Heart left ventricle (tissue), 16 donors: ENCODE results near the gene ALCAM. TPM values are rescaled to one million over a fixed set of nuclear protein-coding genes. Genes with fewer than 3 reads are reported as not detected.

ENCODE experiments used
- ATAC-seq, 4 donors: fragments of 200-7000 bp; cut with Tn5 transposase; one replicate each; pipeline ENCODE4 v1.9.1; 2020 to 2022; ENCODE audit warnings: moderate library complexity in 4 of 4, mild to moderate bottlenecking in 3 of 4, moderate number of reproducible peaks in 1 of 4
- DNase-seq, 5 donors: peaks; one replicate each; pipeline ENCODE4 v3.0.0-alpha.2; 2020
- H3K27ac ChIP-seq, 12 donors: fragments of 200-600 bp; sonication (generic) in 4 of 12; one replicate each; pipeline versions ENCODE4 v1.5.0 to v1.8.0; 2016 to 2022; ENCODE audit warnings: mild to moderate bottlenecking in 2 of 12
- H3K27me3 ChIP-seq, 9 donors: fragments of 200-600 bp; sonication (generic) in 2 of 9; one replicate each; pipeline versions ENCODE4 v1.5.1 to v1.8.0; 2016 to 2022; ENCODE audit warnings: mild to moderate bottlenecking in 3 of 9
- H3K36me3 ChIP-seq, 9 donors: fragments of 200-600 bp; sonication (generic) in 2 of 9; one replicate each; pipeline versions ENCODE4 v1.5.0 to v1.8.0; 2018 to 2022; ENCODE audit warnings: mild to moderate bottlenecking in 2 of 9
- H3K4me1 ChIP-seq, 12 donors: fragments of 200-600 bp; sonication (generic) in 4 of 12; one replicate each; pipeline versions ENCODE4 v1.5.0 to v1.8.0; 2016 to 2022; ENCODE audit warnings: mild to moderate bottlenecking in 3 of 12
- H3K4me3 ChIP-seq, 12 donors: fragments of 200-600 bp; sonication (generic) in 4 of 12; one replicate each; pipeline versions ENCODE4 v1.5.0 to v1.8.0; 2017 to 2022; ENCODE audit warnings: mild to moderate bottlenecking in 9 of 12, moderate library complexity in 4 of 12
- H3K9me3 ChIP-seq, 12 donors: fragments of 200-600 bp; sonication (generic) in 4 of 12; one replicate each; pipeline versions ENCODE4 v1.5.0 to v1.8.0; 2016 to 2022; ENCODE audit warnings: mild to moderate bottlenecking in 1 of 12
- POLR2A ChIP-seq, 2 donors: fragments of 450-650 bp; IDR thresholded peaks; one replicate each; pipeline ENCODE4 v1.6.1; 2017; ENCODE audit warnings: antibody characterized with exemption in 2 of 2, mild to moderate bottlenecking in 2 of 2, moderate library complexity in 2 of 2
- WGBS, 4 donors: extraction: QIAGEN DNeasy Blood & Tissue Kit in 2 of 4; methylation state at CpG; one replicate each; pipeline versions ENCODE4 v1.1.5 to v1.1.7; 2013 to 2018; 5-methylcytosine and 5-hydroxymethylcytosine counted together
- intact Hi-C, 10 donors: fragments of 100-400 bp; cut with DNase I; formaldehyde crosslinking; loops; one replicate each; pipeline versions ENCODE4 v1.11.1 to v1.14.2; 2022
- polyA plus RNA-seq, 2 donors: library from polyadenylated mRNA; stranded (reverse); fragments of 200-250 nt; gene quantifications; one replicate each; pipeline ENCODE4 v1.2.3, GENCODE V29; 2013
- total RNA-seq, 9 donors: library from RNA; depleted of rRNA in 2 of 9; stranded (reverse); fragments of >200 nt in 2 of 9; fragmentation: NEBNext Ultra II Directional in 3 of 9; extraction: Animal tissue kit (Norgen Biotek cat#: 25700) in 3 of 9; gene quantifications; one replicate each; pipeline versions ENCODE4 v1.1.0 to v1.2.4, GENCODE V29; 2016 to 2023
- TF ChIP-seq, protein P1 (sequence below), 12 donors: fragments of 200-600 bp; sonication (generic) in 4 of 12; IDR thresholded peaks; one replicate each; pipeline versions ENCODE4 v1.5.0 to v1.8.0; 2018 to 2022; ENCODE audit warnings: antibody characterized with exemption in 12 of 12, mild to moderate bottlenecking in 5 of 12
- donor health status: ischemic (EF 13 %, LVEDD 7.1; RV severe dilation, severe dysfunction).
- donor health status: healthy with polysubstance abuse.
- donor health status: DM: no; HTN: yes; CAD: no.
- donor health status: DM: no; HTN: no; CAD: no.
- donor health status: ischemic (EF 25% LVEDD 6.9; RV normal size, moderate dysfunction).
- donor health status: ischemic (EF 25% LVEDD 5.7; RV mildly dilated, moderate dysfunction).
- donor health status: healthy.
- donor health status: DM: yes; HTN: yes; CAD: no.
- donor health status: ischemic (EF 35%, LVEDD 5.7; RV mildly dilated, moderate dysfunction).
- donor health status: nonischemic (EF 11% LVEDD 7.7; RV severe dilation, severe dysfunction).
- donor health status: DM: yes; HTN: yes; CAD: no.
- donor health status: PGD.
- donor health status: ischemic (EF 29% LVEDD 5.4; RV normal size, mild dysfunction).
- donor health status: nonischemic (EF 23%, LVEDD 6.1; RV moderate dilation, normal function).

The ALCAM gene
- total and polyA plus RNA-seq, 11 donors: 0.91 to 19.9 (median 5.5) TPM

DNA sequence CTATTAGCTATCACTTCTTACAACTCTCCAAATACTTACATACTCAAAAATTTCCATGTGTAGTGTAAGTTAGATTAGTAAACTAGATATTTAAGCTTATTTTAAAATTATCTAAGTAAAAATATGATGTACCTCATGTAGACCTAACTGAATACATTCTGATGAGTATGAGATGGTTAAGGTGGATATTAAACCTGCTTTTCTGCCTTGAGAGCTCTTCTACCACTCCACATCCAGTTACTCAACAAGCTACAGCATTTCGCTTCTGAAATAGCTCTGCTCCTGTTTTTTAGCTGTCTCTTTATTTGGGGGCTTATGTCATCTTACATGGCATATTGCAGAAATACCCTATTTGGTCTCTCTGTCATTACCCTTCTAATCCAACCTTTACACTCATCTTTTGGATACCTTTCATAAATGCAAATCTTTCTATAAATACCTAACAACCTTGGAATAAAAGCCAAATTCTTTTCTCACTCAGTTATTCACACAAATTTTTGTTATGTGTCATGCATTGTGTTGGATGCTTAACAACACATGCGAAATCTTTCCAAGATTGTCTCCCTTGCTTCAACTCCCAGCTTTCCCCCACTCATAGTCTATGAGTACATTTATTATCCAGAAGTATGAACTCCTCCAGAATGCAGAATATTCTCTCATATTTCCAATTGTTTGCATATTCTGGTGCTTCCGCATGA lies 92.0 kb downstream of the ALCAM start:
- Histone ChIP-seq H3K27me3 (no peaks in the 10 kb centered on the region), H3K9me3 (peaks cover 0 to under 1% (median 0%) of the 10 kb centered on the region in 12 donors), H3K27ac (no peak overlapping the region), H3K4me1 (peaks cover 0 to 7% (median 0%) of the 10 kb centered on the region in 12 donors), H3K36me3 (no peaks in the 10 kb centered on the region), H3K4me3 (no peak overlapping the region)
- TF ChIP-seq, protein P1, sequence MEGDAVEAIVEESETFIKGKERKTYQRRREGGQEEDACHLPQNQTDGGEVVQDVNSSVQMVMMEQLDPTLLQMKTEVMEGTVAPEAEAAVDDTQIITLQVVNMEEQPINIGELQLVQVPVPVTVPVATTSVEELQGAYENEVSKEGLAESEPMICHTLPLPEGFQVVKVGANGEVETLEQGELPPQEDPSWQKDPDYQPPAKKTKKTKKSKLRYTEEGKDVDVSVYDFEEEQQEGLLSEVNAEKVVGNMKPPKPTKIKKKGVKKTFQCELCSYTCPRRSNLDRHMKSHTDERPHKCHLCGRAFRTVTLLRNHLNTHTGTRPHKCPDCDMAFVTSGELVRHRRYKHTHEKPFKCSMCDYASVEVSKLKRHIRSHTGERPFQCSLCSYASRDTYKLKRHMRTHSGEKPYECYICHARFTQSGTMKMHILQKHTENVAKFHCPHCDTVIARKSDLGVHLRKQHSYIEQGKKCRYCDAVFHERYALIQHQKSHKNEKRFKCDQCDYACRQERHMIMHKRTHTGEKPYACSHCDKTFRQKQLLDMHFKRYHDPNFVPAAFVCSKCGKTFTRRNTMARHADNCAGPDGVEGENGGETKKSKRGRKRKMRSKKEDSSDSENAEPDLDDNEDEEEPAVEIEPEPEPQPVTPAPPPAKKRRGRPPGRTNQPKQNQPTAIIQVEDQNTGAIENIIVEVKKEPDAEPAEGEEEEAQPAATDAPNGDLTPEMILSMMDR (IDR thresholded peaks at IDR 0.05): no peak
- TF ChIP-seq POLR2A (IDR thresholded peaks at IDR 0.05): no peak
- DNase-seq (no peak), ATAC-seq (no peak)
- intact Hi-C loops: no loop called here
- 73 to 83% (median 81%) methylated on average over 3 of the region's 3 CpGs for WGBS, 4 donors

DNA sequence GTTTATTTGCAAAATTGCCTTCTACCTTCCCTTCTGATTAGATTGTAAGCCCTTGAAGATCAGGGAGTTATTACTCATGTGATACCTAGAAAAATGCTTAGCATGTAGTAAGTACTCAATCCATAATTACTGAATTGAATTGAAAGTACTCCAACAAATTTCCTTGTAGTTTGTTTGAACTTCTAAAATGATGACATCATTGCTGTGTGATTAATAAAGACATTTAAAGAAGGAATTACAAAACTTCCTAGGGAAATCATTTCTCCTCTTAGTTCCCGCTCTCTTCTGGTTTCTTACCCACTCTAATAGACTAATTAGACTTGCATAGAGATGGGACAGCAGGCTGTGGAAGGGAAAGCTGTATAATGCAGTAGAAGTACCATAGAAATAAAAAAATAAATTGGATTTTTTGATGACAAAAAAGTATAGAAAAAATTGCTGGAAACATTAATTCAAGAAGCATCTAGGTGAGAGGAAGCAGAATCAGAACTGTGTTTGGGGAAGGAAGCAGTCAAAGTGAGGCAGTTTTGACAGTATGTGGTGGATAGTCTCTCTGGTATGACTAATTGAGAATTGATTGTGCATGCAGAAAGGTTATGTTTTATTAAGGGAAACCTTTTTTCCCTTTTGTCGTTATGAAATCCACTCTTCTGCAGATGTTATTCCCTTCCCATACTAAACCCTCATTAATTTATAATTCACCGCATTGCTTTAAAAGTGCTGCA lies 93.0 kb downstream of the ALCAM start:
- Histone ChIP-seq H3K4me1 (peaks cover 0 to 7% (median 0%) of the 10 kb centered on the region in 12 donors), H3K27me3 (no peaks in the 10 kb centered on the region), H3K36me3 (no peaks in the 10 kb centered on the region), H3K4me3 (no peak overlapping the region), H3K27ac (no peak overlapping the region), H3K9me3 (no peaks in the 10 kb centered on the region)
- intact Hi-C loops: no loop called here
- DNase-seq: no peak
- no peak for ATAC-seq
- no peak for TF ChIP-seq POLR2A (IDR thresholded peaks at IDR 0.05)
- TF ChIP-seq, protein P1 (IDR thresholded peaks at IDR 0.05): no peak
- WGBS, 4 donors: 74 to 81% (median 79%) methylated on average over 3 of the region's 3 CpGs

DNA sequence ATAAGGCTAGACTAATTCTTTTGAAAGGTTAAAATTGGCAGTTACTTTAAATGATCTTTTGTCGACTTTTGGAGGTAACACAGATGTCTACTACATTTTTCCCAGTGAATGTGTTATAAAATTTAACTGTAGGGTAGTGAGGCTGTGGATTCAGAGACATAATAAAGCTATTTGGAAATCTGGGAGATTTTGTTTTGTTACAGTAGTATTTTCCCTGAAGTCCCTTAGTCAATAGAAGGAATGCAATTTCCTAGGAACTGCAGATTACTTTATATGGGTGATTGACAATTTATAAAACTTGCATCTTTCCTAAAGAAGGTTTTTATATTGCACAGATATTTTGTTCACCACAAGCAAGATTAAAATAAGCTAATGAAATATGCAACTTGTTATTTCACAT lies 96.9 kb downstream of the ALCAM start:
- Histone ChIP-seq H3K27me3 (no peaks in the 10 kb centered on the region), H3K9me3 (no peaks in the 10 kb centered on the region), H3K27ac (no peak overlapping the region), H3K4me3 (no peak overlapping the region), H3K36me3 (no peaks in the 10 kb centered on the region), H3K4me1 (peaks cover 0 to 7% (median 0%) of the 10 kb centered on the region in 12 donors)
- TF ChIP-seq POLR2A (IDR thresholded peaks at IDR 0.05): no peak
- TF ChIP-seq, protein P1 (IDR thresholded peaks at IDR 0.05): no peak
- ATAC-seq: no peak
- WGBS, 4 donors: 73 to 86% (median 79%) methylated on average over 1 of the region's 1 CpG
- intact Hi-C loops: no loop called here
- DNase-seq: no peak

GRCh38 chr3:105465251-105465853 lies 98.6 kb downstream of the ALCAM start:
- Histone ChIP-seq H3K4me1 (no peaks in the 10 kb centered on the region), H3K27ac (no peak overlapping the region), H3K27me3 (no peaks in the 10 kb centered on the region), H3K9me3 (peaks cover 0 to 4% (median 0%) of the 10 kb centered on the region in 12 donors), H3K36me3 (no peaks in the 10 kb centered on the region), H3K4me3 (no peak overlapping the region)
- intact Hi-C loops: no loop called here
- 78 to 85% (median 82%) methylated on average over 2 of the region's 2 CpGs for WGBS, 4 donors
- DNase-seq (no peak), ATAC-seq (no peak)
- TF ChIP-seq POLR2A (IDR thresholded peaks at IDR 0.05): no peak
- TF ChIP-seq, protein P1 (IDR thresholded peaks at IDR 0.05): no peak
